CD4-positive, CD25-positive, alpha-beta regulatory T cell (primary cell): ENCODE results near the gene PIGW. TPM values are rescaled to one million over a fixed set of nuclear protein-coding genes. Genes with fewer than 3 reads are reported as not detected.
A peak's percentile ranks its signal among the peaks of the same experiment; 100 is the strongest.

Experiments
- ATAC-seq, 2 donors: fragments of 150-1000 bp; cut with Tn5 transposase; one replicate each; pipeline ENCODE4 v1.10.0; 2021; ENCODE audit warnings: low read depth in 2 of 2, moderate number of reproducible peaks in 2 of 2, moderate library complexity in 1 of 2
- DNase-seq, 3 donors: peaks; one replicate each; pipeline versions ENCODE4 v3.0.0 to v3.0.0-alpha.2; 2012 to 2022; ENCODE audit warnings: mixed read lengths in 1 of 3
- H3K27ac ChIP-seq: one replicate; pipeline ENCODE4 v1.7.0; 2013; ENCODE audit warnings: mild to moderate bottlenecking, low read length; ENCODE audit not compliant: insufficient read depth, poor library complexity, severe bottlenecking
- H3K27me3 ChIP-seq: one replicate; pipeline ENCODE4 v1.7.0; 2013; ENCODE audit warnings: low read length; ENCODE audit not compliant: control insufficient read depth, insufficient read depth
- H3K36me3 ChIP-seq: one replicate; pipeline ENCODE4 v1.7.0; 2013; ENCODE audit warnings: mild to moderate bottlenecking, low read length, moderate library complexity; ENCODE audit not compliant: control insufficient read depth, insufficient read depth
- H3K4me1 ChIP-seq: 2 replicates; pipeline ENCODE4 v1.7.0; 2013; ENCODE audit warnings: mild to moderate bottlenecking, low read length; ENCODE audit not compliant: insufficient read depth, control insufficient read depth, poor library complexity, severe bottlenecking
- H3K4me3 ChIP-seq: one replicate; pipeline ENCODE4 v1.7.0; 2013; ENCODE audit warnings: low read depth, mild to moderate bottlenecking, low read length, moderate library complexity
- H3K9me3 ChIP-seq, 2 experiments: 1 replicate in 1 of 2; 2 replicates in 1 of 2; pipeline ENCODE4 v1.7.0; 2013; ENCODE audit warnings: low read length in 2 of 2, mild to moderate bottlenecking in 1 of 2, moderate library complexity in 1 of 2; ENCODE audit not compliant: control insufficient read depth in 2 of 2
- H3K27ac Mint-ChIP-seq, 3 donors: one replicate each; pipeline ENCODE4 v1.8.0; 2020 to 2022; ENCODE audit warnings: mild to moderate bottlenecking in 3 of 3, mixed read lengths in 3 of 3, moderate library complexity in 2 of 3
- H3K27me3 Mint-ChIP-seq: one replicate; pipeline ENCODE4 v1.8.0; 2022; ENCODE audit warnings: mild to moderate bottlenecking, mixed read lengths
- H3K36me3 Mint-ChIP-seq: one replicate; pipeline ENCODE4 v1.8.0; 2020; ENCODE audit warnings: mixed read lengths
- H3K4me1 Mint-ChIP-seq, 4 donors: one replicate each; pipeline ENCODE4 v1.8.0; 2020 to 2022; ENCODE audit warnings: mixed read lengths in 4 of 4, mild to moderate bottlenecking in 1 of 4
- H3K4me3 Mint-ChIP-seq, 4 donors: one replicate each; pipeline ENCODE4 v1.8.0; 2020 to 2022; ENCODE audit warnings: mild to moderate bottlenecking in 4 of 4, mixed read lengths in 4 of 4, moderate library complexity in 3 of 4
- H3K9me3 Mint-ChIP-seq, 7 donors: one replicate each; pipeline ENCODE4 v1.8.0; 2020 to 2022; ENCODE audit warnings: mixed read lengths in 7 of 7, mild to moderate bottlenecking in 3 of 7, moderate library complexity in 2 of 7
- polyA plus RNA-seq, 4 donors: library from polyadenylated mRNA; unstranded; fragments of 300-500 nt; fragmentation: Illumina TruSeq; gene quantifications; one replicate each; pipeline ENCODE4 v1.2.3, GENCODE V29; 2021
- total RNA-seq: library from RNA; stranded (reverse); gene quantifications from one replicate; pipeline ENCODE4 v1.2.3, GENCODE V29; 2022

Gene PIGW
- total and polyA plus RNA-seq, 5 donors from 2014 or later = 4.6 to 10.6 (median 6.2) TPM

DNA sequence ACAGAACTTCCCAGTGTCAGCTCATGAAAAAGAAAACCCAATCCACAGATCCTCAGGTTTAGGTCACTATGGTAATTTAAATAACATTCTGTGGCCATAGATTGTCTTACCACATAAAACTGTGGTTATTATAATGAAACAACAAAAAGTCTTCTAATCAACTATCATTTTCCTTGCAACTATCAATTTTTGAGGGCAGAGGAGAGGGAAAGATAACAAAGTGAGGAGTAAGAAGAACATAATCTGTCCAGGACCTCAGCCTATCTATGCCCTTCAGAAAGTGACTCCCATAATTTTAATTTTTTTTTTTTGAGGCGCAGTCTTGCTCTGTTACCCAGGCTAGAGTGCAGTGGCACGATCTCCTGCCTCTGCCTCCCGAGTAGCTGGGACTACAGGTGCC lies 5.9 kb downstream of the PIGW start:
- no peaks in the 10 kb centered on the region for H3K9me3 ChIP-seq
- H3K4me3 Mint-ChIP-seq = peak overlapping the region in 1 of 4 donors; percentile 86
- no peaks in the 10 kb centered on the region for H3K9me3 Mint-ChIP-seq
- H3K4me1 ChIP-seq = peaks cover 19% of the 10 kb centered on the region
- H3K36me3 Mint-ChIP-seq = peaks cover 10% of the 10 kb centered on the region
- H3K4me1 Mint-ChIP-seq = peaks cover 6 to 23% (median 13%) of the 10 kb centered on the region in 4 donors
- H3K36me3 ChIP-seq = peaks cover 10% of the 10 kb centered on the region
- no peak overlapping the region for H3K4me3 ChIP-seq
- ATAC-seq (no peak), DNase-seq (no peak)
- H3K27ac ChIP-seq = no peak overlapping the region
- H3K27ac Mint-ChIP-seq = no peak overlapping the region
- peaks cover 2% of the 10 kb centered on the region for H3K27me3 Mint-ChIP-seq
- no peaks in the 10 kb centered on the region for H3K27me3 ChIP-seq

DNA sequence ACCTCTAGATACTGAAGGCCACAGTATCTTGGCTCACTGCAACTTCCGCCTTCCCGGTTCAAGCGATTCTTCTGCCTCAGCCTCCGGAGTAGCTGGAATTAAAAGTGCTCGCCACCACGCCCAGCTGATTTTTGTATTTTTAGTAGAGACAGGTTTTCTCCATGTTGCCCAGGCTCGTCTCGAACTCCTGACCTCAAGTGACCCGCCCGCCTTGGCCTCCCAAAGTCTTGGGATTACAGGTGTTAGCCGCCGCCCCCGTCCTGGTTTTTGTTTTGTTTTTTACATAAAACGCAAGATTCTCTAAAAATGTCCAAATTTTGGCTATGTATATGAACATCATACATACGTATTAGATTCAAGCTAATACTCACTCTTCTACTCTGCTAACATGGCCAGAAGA lies 8.0 kb downstream of the PIGW start:
- Histone ChIP-seq H3K4me3 (no peak overlapping the region), H3K9me3 (no peaks in the 10 kb centered on the region), H3K4me1 (peaks cover 34% of the 10 kb centered on the region), H3K36me3 (peaks cover 10% of the 10 kb centered on the region), H3K27me3 (no peaks in the 10 kb centered on the region), H3K27ac (no peak overlapping the region)
- Mint-ChIP-seq H3K9me3 (no peaks in the 10 kb centered on the region), H3K4me3 (peak overlapping the region in 3 of 4 donors; percentile 29 to 99 (median 35)), H3K27me3 (peaks cover 6% of the 10 kb centered on the region), H3K4me1 (peaks cover 13 to 29% (median 22%) of the 10 kb centered on the region in 4 donors), H3K27ac (no peak overlapping the region), H3K36me3 (peaks cover 6% of the 10 kb centered on the region)
- no peak for DNase-seq
- no peak for ATAC-seq

DNA sequence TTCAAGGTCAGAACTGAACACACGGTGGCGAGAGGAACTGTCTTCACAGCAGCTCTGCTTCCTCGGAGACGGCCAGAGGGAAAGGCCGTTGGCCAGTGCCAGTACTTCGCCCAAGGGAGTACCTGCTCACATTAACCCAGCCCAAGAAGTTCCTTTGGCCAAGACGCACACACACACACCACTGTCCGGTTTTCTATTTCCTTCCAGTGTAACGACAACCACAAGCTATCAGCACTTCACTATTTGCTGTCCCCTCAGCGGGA lies 9.2 kb downstream of the PIGW start:
- H3K9me3 Mint-ChIP-seq = no peaks in the 10 kb centered on the region
- Histone ChIP-seq H3K9me3 (no peaks in the 10 kb centered on the region), H3K36me3 (peaks cover 7% of the 10 kb centered on the region), H3K4me1 (peaks cover 45% of the 10 kb centered on the region), H3K27me3 (no peaks in the 10 kb centered on the region), H3K27ac (peak overlapping the region; percentile 99), H3K4me3 (peak overlapping the region; percentile 89)
- H3K27me3 Mint-ChIP-seq = peaks cover 6% of the 10 kb centered on the region
- DNase-seq (peak in 1 of 3 donors; percentile 44), ATAC-seq (no peak)
- peaks cover 9% of the 10 kb centered on the region for H3K36me3 Mint-ChIP-seq
- peak overlapping the region; percentile 93 to 99 (median 95) for H3K4me3 Mint-ChIP-seq
- peaks cover 17 to 40% (median 26%) of the 10 kb centered on the region in 4 donors for H3K4me1 Mint-ChIP-seq
- peak overlapping the region; percentile 96 to 97 (median 96) for H3K27ac Mint-ChIP-seq

DNA sequence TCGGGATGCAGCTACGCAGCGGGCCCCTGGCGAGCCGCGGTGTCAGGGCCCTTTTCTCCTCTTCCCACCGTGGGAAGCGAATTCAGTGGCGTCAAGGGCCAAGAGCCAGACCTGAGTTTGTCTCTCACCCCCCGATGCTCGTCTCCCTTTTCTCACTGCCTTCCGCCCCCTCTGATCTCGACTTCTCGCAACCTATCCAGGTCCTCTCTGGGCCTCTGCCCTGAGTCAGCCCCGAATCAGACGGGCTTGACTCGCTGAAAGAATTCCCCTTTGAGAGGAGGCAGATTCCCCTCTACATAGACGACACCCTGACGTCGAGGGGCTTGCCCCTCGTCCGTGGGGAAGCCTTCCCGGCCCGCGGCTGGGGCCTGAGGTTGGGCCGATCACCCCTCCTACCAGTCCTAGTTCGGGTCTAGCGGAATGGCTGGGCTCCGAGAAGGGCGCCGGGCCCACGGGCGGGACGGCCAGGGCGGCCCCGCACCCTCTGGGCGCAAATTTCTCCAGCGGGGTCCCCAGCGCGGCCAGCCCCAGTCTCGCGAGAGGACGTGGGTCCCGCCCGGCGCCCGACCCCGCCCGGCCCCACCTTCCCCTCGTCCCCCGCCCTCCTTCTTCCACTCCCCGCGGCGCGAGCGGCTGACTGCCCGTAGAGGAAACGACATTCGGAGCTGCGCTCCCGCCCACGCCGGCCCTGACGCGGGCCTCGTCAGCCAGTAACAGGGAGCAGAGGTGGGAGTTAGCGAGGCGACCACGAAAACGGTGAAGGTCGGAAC lies 9.7 kb downstream of the PIGW start, which contains the start of gene GGNBP2:
Gene GGNBP2, plus strand, starts transcription at position 613 of the 770 bp plus-strand sequence. CDS start 806 bp downstream, outside the sequence.
- Histone ChIP-seq H3K4me3 (peak within 1 kb of the TSS; percentile 97), H3K4me1 (peaks cover 45% of the 10 kb centered on the region), H3K9me3 (no peaks in the 10 kb centered on the region), H3K27ac (peak within 1 kb of the TSS; percentile 99), H3K36me3 (peaks cover 7% of the 10 kb centered on the region), H3K27me3 (no peaks in the 10 kb centered on the region)
- Mint-ChIP-seq H3K4me1 (peaks cover 17 to 44% (median 28%) of the 10 kb centered on the region in 4 donors), H3K27me3 (peaks cover 6% of the 10 kb centered on the region), H3K36me3 (peaks cover 9% of the 10 kb centered on the region), H3K9me3 (no peaks in the 10 kb centered on the region), H3K4me3 (peak within 1 kb of the TSS; percentile 93 to 99 (median 95)), H3K27ac (peak within 1 kb of the TSS; percentile 96 to 98 (median 96))
- ATAC-seq (peak; percentile 63 to 74), DNase-seq (peak; percentile 88 to 94 (median 90))

DNA sequence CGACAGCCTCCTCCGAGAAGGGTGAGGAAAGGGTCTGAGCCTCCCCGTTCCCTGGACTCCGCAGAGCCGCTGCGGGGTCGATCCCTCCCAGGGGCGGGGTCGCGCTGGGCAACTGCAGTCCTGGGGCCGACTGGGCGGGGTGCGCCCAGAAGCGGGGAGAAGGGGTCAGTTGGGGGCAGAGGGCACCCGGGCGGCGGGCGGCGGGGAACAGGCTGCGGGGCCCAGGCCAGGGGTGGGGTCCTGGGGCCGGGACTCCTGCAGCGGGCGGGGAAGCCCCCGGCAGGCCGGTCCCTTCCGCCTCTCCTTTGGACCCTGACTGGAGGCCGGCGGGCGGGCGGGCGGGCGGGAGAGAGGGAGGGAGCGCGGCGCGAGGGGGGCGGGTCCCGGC lies 10.3 kb downstream of the PIGW start:
- H3K36me3 Mint-ChIP-seq = peaks cover 5% of the 10 kb centered on the region
- peak overlapping the region; percentile 62 for H3K4me3 ChIP-seq
- DNase-seq (no peak), ATAC-seq (peak; percentile 10 to 19)
- peaks cover 6% of the 10 kb centered on the region for H3K27me3 Mint-ChIP-seq
- H3K4me1 ChIP-seq = peaks cover 50% of the 10 kb centered on the region
- no peaks in the 10 kb centered on the region for H3K27me3 ChIP-seq
- peak overlapping the region; percentile 99 for H3K27ac ChIP-seq
- peaks cover 2% of the 10 kb centered on the region for H3K36me3 ChIP-seq
- peaks cover 18 to 49% (median 32%) of the 10 kb centered on the region in 4 donors for H3K4me1 Mint-ChIP-seq
- peak overlapping the region; percentile 93 to 99 (median 95) for H3K4me3 Mint-ChIP-seq
- H3K9me3 ChIP-seq = no peaks in the 10 kb centered on the region
- peak overlapping the region; percentile 93 to 98 (median 96) for H3K27ac Mint-ChIP-seq
- no peaks in the 10 kb centered on the region for H3K9me3 Mint-ChIP-seq

DNA sequence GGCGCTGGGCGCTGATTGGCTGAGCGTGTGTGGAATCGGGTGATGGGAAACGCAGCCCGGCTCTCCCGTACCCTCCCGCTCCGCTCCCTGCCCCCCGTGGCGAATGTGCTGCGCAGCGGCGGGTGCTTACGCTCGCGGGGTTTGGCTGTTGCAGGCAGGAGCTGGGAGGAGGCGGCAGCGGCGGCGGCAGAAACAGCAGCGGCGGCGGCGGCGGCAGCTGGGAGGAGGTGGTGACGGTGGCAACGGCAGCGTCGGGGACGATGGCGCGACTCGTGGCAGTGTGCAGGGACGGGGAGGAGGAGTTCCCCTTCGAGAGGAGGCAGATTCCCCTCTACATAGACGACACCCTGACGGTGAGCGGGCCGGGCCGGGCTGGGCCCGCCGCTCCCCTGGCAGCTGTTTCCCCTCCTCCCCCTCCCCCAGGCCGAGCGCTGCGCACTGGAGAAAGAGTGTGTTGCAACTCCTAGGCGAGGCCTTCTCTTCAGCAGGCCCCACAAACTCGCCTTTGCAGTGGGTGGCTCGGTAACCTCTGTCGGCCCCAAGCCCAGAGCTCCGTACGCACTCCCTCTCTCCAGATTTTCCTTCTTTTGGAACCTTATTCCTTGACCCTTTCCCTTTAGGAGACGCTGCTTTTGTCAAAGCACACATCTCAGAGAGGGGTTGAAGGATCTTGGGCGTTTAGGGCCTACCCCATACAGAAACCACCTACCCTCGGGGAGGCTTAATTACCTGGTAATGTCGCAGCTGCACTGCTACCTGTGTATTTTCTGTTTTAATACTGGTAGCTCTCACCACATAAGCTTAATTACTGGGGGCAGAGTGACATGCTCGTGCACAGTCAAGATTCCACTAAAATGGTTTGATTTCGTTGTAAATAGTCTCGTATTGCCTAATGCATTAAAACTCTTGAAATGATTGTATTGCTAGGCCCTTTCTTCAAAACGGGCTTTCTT lies 11.0 kb downstream of the PIGW start:
- H3K36me3 ChIP-seq = peaks cover 2% of the 10 kb centered on the region
- peaks cover 5% of the 10 kb centered on the region for H3K36me3 Mint-ChIP-seq
- no peaks in the 10 kb centered on the region for H3K9me3 ChIP-seq
- H3K27ac ChIP-seq = peak overlapping the region; percentile 99
- no peaks in the 10 kb centered on the region for H3K9me3 Mint-ChIP-seq
- H3K4me1 ChIP-seq = peaks cover 57% of the 10 kb centered on the region
- peak overlapping the region; percentile 93 to 97 (median 94) for H3K4me3 Mint-ChIP-seq
- DNase-seq (peak; percentile 95 to 96 (median 96)), ATAC-seq (peak; percentile 80 to 86)
- peaks cover 25 to 56% (median 39%) of the 10 kb centered on the region in 4 donors for H3K4me1 Mint-ChIP-seq
- H3K27me3 Mint-ChIP-seq = peaks cover 6% of the 10 kb centered on the region
- peak overlapping the region; percentile 80 to 94 (median 89) for H3K27ac Mint-ChIP-seq
- H3K4me3 ChIP-seq = peak overlapping the region; percentile 97
- no peaks in the 10 kb centered on the region for H3K27me3 ChIP-seq

DNA sequence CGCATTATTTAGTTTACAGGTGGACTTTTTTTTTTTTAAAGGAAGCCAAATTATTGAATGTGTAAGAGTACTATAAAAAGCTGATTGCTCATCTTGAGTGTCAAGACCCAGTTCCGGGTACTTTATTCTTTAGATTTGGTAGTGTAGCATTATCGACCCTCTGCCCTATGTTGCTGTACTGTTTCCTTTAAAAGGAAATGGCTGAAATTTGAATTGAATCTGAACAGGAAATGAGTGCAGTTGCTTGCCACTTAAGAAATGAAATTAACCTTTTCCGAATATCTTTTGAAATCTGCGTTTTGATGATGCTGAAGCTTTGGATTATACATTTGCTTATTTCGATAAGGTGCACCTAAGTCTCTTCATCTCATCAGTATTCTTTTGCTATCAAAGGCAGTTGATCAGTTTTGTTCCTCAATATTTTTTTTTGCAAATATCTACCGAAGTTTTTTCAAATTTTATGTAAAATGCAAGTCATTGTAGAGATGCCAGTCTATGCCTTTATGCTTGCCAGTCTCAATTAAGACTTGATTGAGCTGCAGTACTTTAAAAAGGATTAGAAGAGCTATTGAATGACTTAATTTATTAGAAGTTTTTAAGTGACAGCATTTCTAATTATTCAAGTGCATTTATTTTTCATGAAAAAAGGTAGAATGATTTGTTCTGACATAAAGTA lies 11.8 kb downstream of the PIGW start:
- H3K36me3 Mint-ChIP-seq = peaks cover 5% of the 10 kb centered on the region
- H3K4me3 ChIP-seq = peak overlapping the region; percentile 97
- DNase-seq (peak in 2 of 3 donors; percentile 19 to 51), ATAC-seq (no peak)
- H3K4me3 Mint-ChIP-seq = peak overlapping the region; percentile 93 to 97 (median 94)
- peak overlapping the region; percentile 78 to 94 (median 89) for H3K27ac Mint-ChIP-seq
- no peaks in the 10 kb centered on the region for H3K27me3 ChIP-seq
- H3K27ac ChIP-seq = peak overlapping the region; percentile 99
- H3K27me3 Mint-ChIP-seq = peaks cover 6% of the 10 kb centered on the region
- no peaks in the 10 kb centered on the region for H3K9me3 ChIP-seq
- H3K4me1 ChIP-seq = peaks cover 65% of the 10 kb centered on the region
- H3K36me3 ChIP-seq = peaks cover 2% of the 10 kb centered on the region
- no peaks in the 10 kb centered on the region for H3K9me3 Mint-ChIP-seq
- H3K4me1 Mint-ChIP-seq = peaks cover 27 to 60% (median 43%) of the 10 kb centered on the region in 4 donors
